GM15510 (cell line): ENCODE results near the gene GLB1L3.

Source experiments
- POLR2A ChIP-seq: IDR thresholded peaks from 3 replicates; pipeline ENCODE4 v1.6.1; 2011; ENCODE audit warnings: borderline replicate concordance; ENCODE audit not compliant: insufficient read length; ENCODE audit errors: extremely low read depth

Gene GLB1L3

GRCh38 chr11:134260983-134261382, 15.2 kb upstream of the GLB1L3 start:
- TF ChIP-seq POLR2A: no peak

- no peak for TF ChIP-seq POLR2A
These were observed 14.3 kb upstream of the GLB1L3 start for GRCh38 chr11:134261626-134262488.

GRCh38 chr11:134264966-134265764, 11.0 kb upstream of the GLB1L3 start:
- TF ChIP-seq POLR2A: no peak

- TF ChIP-seq POLR2A: no peak
These were observed 9.7 kb upstream of the GLB1L3 start for GRCh38 chr11:134266440-134266839.

GRCh38 chr11:134266841-134267251, 9.3 kb upstream of the GLB1L3 start:
- TF ChIP-seq POLR2A: no peak

- no peak for TF ChIP-seq POLR2A
These were observed 8.7 kb upstream of the GLB1L3 start for GRCh38 chr11:134267461-134267860.

GRCh38 chr11:134267966-134268365, 8.2 kb upstream of the GLB1L3 start:
- TF ChIP-seq POLR2A: no peak

GRCh38 chr11:134270250-134270714, 5.9 kb upstream of the GLB1L3 start:
- TF ChIP-seq POLR2A: no peak

- no peak for TF ChIP-seq POLR2A
These were observed 4.2 kb upstream of the GLB1L3 start for GRCh38 chr11:134271978-134272377.

- TF ChIP-seq POLR2A: no peak
These were observed 3.5 kb upstream of the GLB1L3 start for GRCh38 chr11:134272381-134273316.

- TF ChIP-seq POLR2A: no peak
These were observed 2.9 kb upstream of the GLB1L3 start for GRCh38 chr11:134273317-134273712.

GRCh38 chr11:134275188-134275533, 1.0 kb upstream of the GLB1L3 start:
- TF ChIP-seq POLR2A: no peak

GRCh38 chr11:134276396-134277182, 410 bp downstream of the GLB1L3 start:
- no peak for TF ChIP-seq POLR2A
